Endothelial cell of umbilical vein (primary cell): ENCODE data around the gene EMC8.

Experiments used
- CTCF ChIP-seq, 2 donors: IDR thresholded peaks; 1 replicate in 1 of 2; 2 replicates in 1 of 2; pipeline ENCODE4 v1.5.1; 2011; ENCODE audit warnings: low read length in 2 of 2, mild to moderate bottlenecking in 2 of 2, moderate library complexity in 2 of 2, control low read depth in 1 of 2, inconsistent platforms in 1 of 2, low read depth in 1 of 2; ENCODE audit not compliant: insufficient read depth in 1 of 2; ENCODE audit errors: extremely low read depth in 1 of 2
- EZH2 ChIP-seq: IDR thresholded peaks from 2 replicates; pipeline ENCODE4 v1.6.1; 2012; ENCODE audit warnings: borderline replicate concordance, low read depth, mild to moderate bottlenecking, moderate library complexity, low read length, inconsistent platforms; ENCODE audit not compliant: severe bottlenecking
- FOS ChIP-seq: IDR thresholded peaks from 2 replicates; pipeline ENCODE4 v1.6.1; 2011; ENCODE audit warnings: mild to moderate bottlenecking, low read length, moderate library complexity, borderline replicate concordance; ENCODE audit not compliant: insufficient read depth
- MYC ChIP-seq: IDR thresholded peaks from one replicate; pipeline ENCODE4 v1.6.1; 2011; ENCODE audit warnings: mild to moderate bottlenecking, low read depth, low read length
- POLR2A ChIP-seq: IDR thresholded peaks from 2 replicates; pipeline ENCODE4 v1.6.1; 2012; ENCODE audit warnings: low read depth, mild to moderate bottlenecking, control low read depth, low read length
- POLR2AphosphoS5 ChIP-seq: IDR thresholded peaks from 2 replicates; pipeline ENCODE4 v1.6.1; 2012; ENCODE audit warnings: low read depth, mild to moderate bottlenecking, control low read depth, low read length, moderate library complexity; ENCODE audit not compliant: insufficient read depth
- TF ChIP-seq, protein P1 (sequence below): IDR thresholded peaks from 2 replicates; pipeline ENCODE4 v1.6.1; 2011; ENCODE audit not compliant: insufficient read depth, insufficient read length

DNA sequence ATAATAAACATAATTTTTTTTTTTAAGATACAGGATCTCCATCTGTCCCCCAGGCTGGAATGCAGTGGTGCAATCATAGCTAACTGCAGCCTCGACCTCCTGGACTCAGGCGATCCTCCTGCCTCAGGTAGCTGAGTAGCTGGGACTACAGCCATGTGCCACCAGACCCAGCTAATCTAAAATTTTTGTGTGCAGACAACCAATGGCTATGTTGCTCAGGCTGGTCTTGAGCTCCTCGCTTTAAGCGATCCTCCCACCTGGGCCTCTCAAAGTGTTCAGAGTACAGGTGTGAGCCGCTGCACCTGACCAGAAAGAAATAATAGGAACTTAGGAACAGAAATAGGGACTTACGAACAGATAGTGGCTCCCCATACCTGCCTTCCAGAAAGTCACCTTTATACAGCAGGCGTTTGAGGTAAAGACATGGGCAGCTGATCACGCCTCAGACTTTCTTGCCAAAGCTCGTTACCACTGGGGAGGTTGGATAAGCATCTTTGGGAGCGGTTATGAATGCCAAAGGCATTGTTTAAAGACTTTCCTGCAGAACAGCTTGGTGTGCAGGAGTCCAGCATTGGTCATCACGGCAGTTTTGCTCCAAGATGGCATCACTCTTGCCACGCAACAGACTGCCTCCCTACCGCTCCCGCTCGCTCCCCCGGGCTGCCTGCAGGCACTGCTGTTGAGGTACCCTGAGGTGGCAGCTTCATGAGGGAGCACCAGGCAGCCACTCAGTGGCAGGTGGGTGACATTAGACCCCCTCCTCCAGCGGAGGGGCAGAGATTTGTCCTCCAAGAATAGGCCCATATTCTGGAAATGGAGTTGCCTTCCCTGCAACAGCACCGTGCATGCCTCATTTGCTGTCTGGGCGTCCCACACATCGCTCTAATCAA is 13.7 kb upstream of the EMC8 start:
- TF ChIP-seq POLR2AphosphoS5 = no peak
- TF ChIP-seq POLR2A = no peak
- no peak for TF ChIP-seq CTCF (IDR thresholded peaks at IDR 0.05; ENCODE audit: extremely low read depth in 1 of 2, insufficient read depth in 1 of 2, low read depth in 1 of 2, low read length in 2 of 2)
- TF ChIP-seq, protein P1, sequence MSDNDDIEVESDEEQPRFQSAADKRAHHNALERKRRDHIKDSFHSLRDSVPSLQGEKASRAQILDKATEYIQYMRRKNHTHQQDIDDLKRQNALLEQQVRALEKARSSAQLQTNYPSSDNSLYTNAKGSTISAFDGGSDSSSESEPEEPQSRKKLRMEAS = no peak
- no peak for TF ChIP-seq EZH2
- no peak for TF ChIP-seq FOS
- no peak for TF ChIP-seq MYC
